HepG2 (cell line): Measurements from ENCODE around the gene AARS2. TPM values are rescaled to one million over a fixed set of nuclear protein-coding genes. Genes with fewer than 3 reads are reported as not detected.

Source experiments
- CEBPB ChIP-seq: IDR thresholded peaks from 2 replicates; pipeline ENCODE4 v1.6.1; 2011; ENCODE audit warnings: low read depth, low read length, improper control_type of control experiment, borderline replicate concordance
- CREB1 ChIP-seq, 2 experiments: fragments of 450-650 bp in 1 of 2; IDR thresholded peaks; 2 replicates each; pipeline ENCODE4 v1.6.1; 2016 to 2017; ENCODE audit warnings: control low read depth in 1 of 2, mild to moderate bottlenecking in 1 of 2, missing compliant biosample characterization in 1 of 2, missing genetic modification characterization in 1 of 2
- HIVEP1 ChIP-seq: sonication (generic); formaldehyde crosslinking; IDR thresholded peaks from 2 replicates; pipeline ENCODE4 v1.4.0; 2020; ENCODE audit warnings: mild to moderate bottlenecking, missing genetic modification reagents
- KDM5A ChIP-seq: fragments of 200-600 bp; sonication (generic); IDR thresholded peaks from 2 replicates; pipeline ENCODE4 v1.7.0; 2018; ENCODE audit warnings: antibody characterized with exemption, mild to moderate bottlenecking, low read length, borderline replicate concordance
- KLF11 ChIP-seq: IDR thresholded peaks from 2 replicates; pipeline ENCODE4 v1.6.1; 2016; ENCODE audit warnings: missing compliant biosample characterization
- MAFF ChIP-seq: IDR thresholded peaks from 2 replicates; pipeline ENCODE4 v1.6.1; 2011; ENCODE audit warnings: low read depth, low read length, improper control_type of control experiment
- MAFK ChIP-seq, 2 experiments: IDR thresholded peaks in 1 of 2; conservative IDR thresholded peaks in 1 of 2; 2 replicates each; pipeline ENCODE4 v1.6.1; 2011; ENCODE audit warnings: improper control_type of control experiment in 2 of 2, low read length in 2 of 2
- MTA1 ChIP-seq: sonication (generic); formaldehyde crosslinking; IDR thresholded peaks from 2 replicates; pipeline ENCODE4 v1.4.0; 2020; ENCODE audit warnings: missing genetic modification reagents, mild to moderate bottlenecking, borderline replicate concordance
- NCOA1 ChIP-seq: sonication (generic); formaldehyde crosslinking; IDR thresholded peaks from 2 replicates; pipeline ENCODE4 v1.9.0; 2021; ENCODE audit warnings: missing genetic modification reagents
- STAG1 ChIP-seq: sonication (generic); formaldehyde crosslinking; IDR thresholded peaks from 2 replicates; pipeline ENCODE4 v1.4.0; 2020; ENCODE audit warnings: missing genetic modification reagents
- STAT6 ChIP-seq: sonication (generic); formaldehyde crosslinking; IDR thresholded peaks from 2 replicates; pipeline ENCODE4 v1.4.0; 2020; ENCODE audit warnings: missing genetic modification reagents, mild to moderate bottlenecking, borderline replicate concordance
- ZFP91 ChIP-seq: sonication (generic); formaldehyde crosslinking; IDR thresholded peaks from 2 replicates; pipeline ENCODE4 v1.9.0; 2022; ENCODE audit warnings: missing genetic modification reagents, mild to moderate bottlenecking, borderline replicate concordance
- ZNF12 ChIP-seq: sonication (generic); formaldehyde crosslinking; IDR thresholded peaks from 2 replicates; pipeline ENCODE4 v1.5.0; 2020; ENCODE audit warnings: missing genetic modification reagents
- ZNF282 ChIP-seq: fragments of 450-650 bp; IDR thresholded peaks from 2 replicates; pipeline ENCODE4 v1.6.1; 2018; ENCODE audit not compliant: partially characterized antibody
- ZNF33A ChIP-seq: sonication (generic); formaldehyde crosslinking; IDR thresholded peaks from 2 replicates; pipeline ENCODE4 v1.5.1; 2020; ENCODE audit warnings: missing genetic modification reagents, mild to moderate bottlenecking, moderate library complexity, borderline replicate concordance
- ZNF33B ChIP-seq: sonication (generic); formaldehyde crosslinking; IDR thresholded peaks from 2 replicates; pipeline ENCODE4 v1.5.1; 2020; ENCODE audit warnings: mild to moderate bottlenecking, missing genetic modification reagents
- ZNF343 ChIP-seq: sonication (generic); formaldehyde crosslinking; IDR thresholded peaks from 2 replicates; pipeline ENCODE4 v1.4.0; 2020; ENCODE audit warnings: mild to moderate bottlenecking, missing genetic modification reagents
- polyA plus RNA-seq, 8 experiments: library from polyadenylated mRNA; depleted of rRNA in 3 of 8; stranded (reverse) in 7 of 8; unstranded in 1 of 8; fragments of >200 nt; fragmentation: Illumina TruSeq in 4 of 8; extraction: Trizol in 4 of 8; gene quantifications; 2 replicates each; pipeline versions ENCODE4 v1.2.1 to v1.2.3, GENCODE V29; 2011 to 2016; ENCODE audit warnings: low read depth in 4 of 8, missing spikeins in 1 of 8, mixed read lengths in 1 of 8; ENCODE audit not compliant: insufficient read depth in 1 of 8
- total RNA-seq, 5 experiments: library from RNA; depleted of rRNA; stranded (reverse); fragments of >200 nt; fragmentation: Illumina TruSeq; extraction: Trizol; gene quantifications; 2 replicates each; pipeline ENCODE4 v1.2.3, GENCODE V29; 2016; ENCODE audit warnings: low read depth in 1 of 5
- TF ChIP-seq, protein P1 (sequence below): sonication (generic); formaldehyde crosslinking; IDR thresholded peaks from 2 replicates; pipeline ENCODE4 v1.4.0; 2020; ENCODE audit warnings: mild to moderate bottlenecking, missing genetic modification reagents
- TF ChIP-seq, protein P2 (sequence below): sonication (generic); formaldehyde crosslinking; IDR thresholded peaks from 2 replicates; pipeline ENCODE4 v1.4.0; 2020; ENCODE audit warnings: missing genetic modification reagents

Gene AARS2
- total and polyA plus RNA-seq, 2 of the 13 experiments (the other 11 are each of a cell fraction or from before 2014, with no cell fraction given), result 7.5 to 24.1 TPM

- TF ChIP-seq CREB1 (IDR thresholded peaks at IDR 0.05) (no peak), CREB1 (CRISPR knock-in tag; IDR thresholded peaks at IDR 0.05) (no peak), MAFF (no peak), ZNF343 (peak; percentile 47; the same call in 1 of the 2 replicates), NCOA1 (CRISPR knock-in tag) (no peak), MAFK (conservative IDR thresholded peaks at IDR 0.05 in 1 of 2, IDR thresholded peaks at IDR 0.05 in 1 of 2; ENCODE audit: low read length in 2 of 2) (no peak), MTA1 (CRISPR knock-in tag) (0 out of 2 replicates have a peak, but pooled peaks have one; percentile 27), KDM5A (peak; percentile 64), KLF11 (CRISPR knock-in tag) (peak; percentile 76), HIVEP1 (CRISPR knock-in tag) (peak; percentile 53; the same call in 1 of the 2 replicates), ZNF33A (CRISPR knock-in tag) (no peak), STAT6 (CRISPR knock-in tag) (no peak), ZNF12 (CRISPR knock-in tag) (no peak), ZNF33B (CRISPR knock-in tag) (no peak), ZFP91 (peak; percentile 79), ZNF282 (no peak), CEBPB (no peak), STAG1 (CRISPR knock-in tag) (peak; percentile 67)
- TF ChIP-seq, protein P1, sequence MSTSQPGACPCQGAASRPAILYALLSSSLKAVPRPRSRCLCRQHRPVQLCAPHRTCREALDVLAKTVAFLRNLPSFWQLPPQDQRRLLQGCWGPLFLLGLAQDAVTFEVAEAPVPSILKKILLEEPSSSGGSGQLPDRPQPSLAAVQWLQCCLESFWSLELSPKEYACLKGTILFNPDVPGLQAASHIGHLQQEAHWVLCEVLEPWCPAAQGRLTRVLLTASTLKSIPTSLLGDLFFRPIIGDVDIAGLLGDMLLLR (CRISPR knock-in tag), result peak; percentile 61; the same call in 1 of the 2 replicates
- TF ChIP-seq, protein P2, sequence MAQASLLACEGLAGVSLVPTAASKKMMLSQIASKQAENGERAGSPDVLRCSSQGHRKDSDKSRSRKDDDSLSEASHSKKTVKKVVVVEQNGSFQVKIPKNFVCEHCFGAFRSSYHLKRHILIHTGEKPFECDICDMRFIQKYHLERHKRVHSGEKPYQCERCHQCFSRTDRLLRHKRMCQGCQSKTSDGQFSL, result no peak
Observed at GRCh38 chr6:44265007-44265721, 48.0 kb downstream of the AARS2 start, which contains the start of gene NFKBIE (continued).
